ENCODE data around the gene TBRG1.

TBRG1 gene

GRCh38 chr11:124612567-124613246 is 10.0 kb upstream of the TBRG1 start:
- DNase-seq (ENCODE audit: insufficient read length, low spot score), result no peak
- TF ChIP-seq, protein P1, sequence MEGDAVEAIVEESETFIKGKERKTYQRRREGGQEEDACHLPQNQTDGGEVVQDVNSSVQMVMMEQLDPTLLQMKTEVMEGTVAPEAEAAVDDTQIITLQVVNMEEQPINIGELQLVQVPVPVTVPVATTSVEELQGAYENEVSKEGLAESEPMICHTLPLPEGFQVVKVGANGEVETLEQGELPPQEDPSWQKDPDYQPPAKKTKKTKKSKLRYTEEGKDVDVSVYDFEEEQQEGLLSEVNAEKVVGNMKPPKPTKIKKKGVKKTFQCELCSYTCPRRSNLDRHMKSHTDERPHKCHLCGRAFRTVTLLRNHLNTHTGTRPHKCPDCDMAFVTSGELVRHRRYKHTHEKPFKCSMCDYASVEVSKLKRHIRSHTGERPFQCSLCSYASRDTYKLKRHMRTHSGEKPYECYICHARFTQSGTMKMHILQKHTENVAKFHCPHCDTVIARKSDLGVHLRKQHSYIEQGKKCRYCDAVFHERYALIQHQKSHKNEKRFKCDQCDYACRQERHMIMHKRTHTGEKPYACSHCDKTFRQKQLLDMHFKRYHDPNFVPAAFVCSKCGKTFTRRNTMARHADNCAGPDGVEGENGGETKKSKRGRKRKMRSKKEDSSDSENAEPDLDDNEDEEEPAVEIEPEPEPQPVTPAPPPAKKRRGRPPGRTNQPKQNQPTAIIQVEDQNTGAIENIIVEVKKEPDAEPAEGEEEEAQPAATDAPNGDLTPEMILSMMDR (IDR thresholded peaks at IDR 0.05; ENCODE audit: insufficient read depth, missing control alignments), result no peak
- FAIRE-seq, result no peak

GRCh38 chr11:124618863-124619262 is 3.8 kb upstream of the TBRG1 start:
- FAIRE-seq, result no peak
- TF ChIP-seq, protein P1 (IDR thresholded peaks at IDR 0.05; ENCODE audit: insufficient read depth, missing control alignments), result no peak
- DNase-seq (ENCODE audit: insufficient read length, low spot score), result no peak

GRCh38 chr11:124623861-124624525 is 1.3 kb downstream of the TBRG1 start:
- DNase-seq (ENCODE audit: insufficient read length, low spot score) (no peak), FAIRE-seq (no peak)
- TF ChIP-seq, protein P1 (IDR thresholded peaks at IDR 0.05; ENCODE audit: insufficient read depth, missing control alignments), result no peak

GRCh38 chr11:124625504-124626168 is 3.0 kb downstream of the TBRG1 start:
- FAIRE-seq (no peak), DNase-seq (ENCODE audit: insufficient read length, low spot score) (no peak)
- TF ChIP-seq, protein P1 (IDR thresholded peaks at IDR 0.05; ENCODE audit: insufficient read depth, missing control alignments), result no peak

GRCh38 chr11:124627546-124627945 is 4.9 kb downstream of the TBRG1 start:
- TF ChIP-seq, protein P1 (IDR thresholded peaks at IDR 0.05; ENCODE audit: insufficient read depth, missing control alignments), result no peak
- FAIRE-seq (no peak), DNase-seq (ENCODE audit: insufficient read length, low spot score) (no peak)

GRCh38 chr11:124629961-124630360 is 7.3 kb downstream of the TBRG1 start:
- no peak for DNase-seq (ENCODE audit: insufficient read length, low spot score)
- no peak for FAIRE-seq
- TF ChIP-seq, protein P1 (IDR thresholded peaks at IDR 0.05; ENCODE audit: insufficient read depth, missing control alignments), result no peak
